ENCODE data around the gene SEMA5A. TPM values are rescaled to one million over a fixed set of nuclear protein-coding genes. Genes with fewer than 3 reads are reported as not detected.

SEMA5A gene
- total RNA-seq, 1 donor from 2014 or later: under 0.01 TPM

DNA sequence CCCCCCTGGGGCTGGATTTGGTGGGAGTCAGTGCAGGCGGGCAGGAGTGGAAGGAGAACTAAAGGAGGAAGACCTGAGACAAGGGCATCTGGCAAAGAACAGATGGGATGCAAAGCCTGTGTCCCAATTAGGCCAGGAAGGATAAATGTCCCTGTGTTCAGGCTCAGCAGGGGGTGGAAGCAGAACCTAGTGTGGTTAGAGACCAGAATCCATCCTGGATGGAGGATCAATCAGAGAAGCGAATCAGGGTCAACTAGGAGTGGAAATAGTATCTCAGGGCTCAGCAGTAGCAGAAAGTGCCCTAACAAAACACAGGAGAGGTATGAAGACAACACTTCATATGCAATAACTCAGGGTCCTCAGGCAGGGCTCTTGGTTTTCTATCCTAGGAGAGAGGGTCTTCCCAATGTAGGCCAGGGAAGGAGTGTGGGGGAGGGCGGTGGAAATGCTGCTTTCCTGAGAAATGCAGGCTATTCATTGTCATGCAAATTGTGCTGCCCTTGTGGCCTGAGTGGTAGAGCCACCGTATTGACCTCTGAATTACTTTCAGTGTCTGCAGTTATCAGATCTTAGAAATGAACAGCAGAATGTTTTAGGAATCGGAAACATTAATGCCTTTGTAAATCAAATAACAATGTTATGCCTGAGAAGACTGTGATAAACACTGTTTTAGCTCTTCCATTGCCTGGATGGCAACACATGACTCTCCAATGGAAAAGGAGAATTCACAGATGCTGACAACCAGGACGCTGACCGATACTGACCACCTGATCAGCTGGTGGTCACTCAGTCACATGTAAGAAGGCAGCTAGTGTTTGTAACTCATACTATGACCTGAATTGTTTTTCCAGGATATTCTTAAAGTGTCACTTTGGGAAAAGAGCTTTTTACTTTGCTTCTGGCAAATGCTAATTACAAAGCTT is 323.6 kb downstream of the SEMA5A start:
- no peak for DNase-seq (ENCODE audit: low read depth in 2 of 2)

GRCh38 chr5:9218358-9218757 is 327.5 kb downstream of the SEMA5A start:
- DNase-seq (ENCODE audit: low read depth in 2 of 2): no peak

DNA sequence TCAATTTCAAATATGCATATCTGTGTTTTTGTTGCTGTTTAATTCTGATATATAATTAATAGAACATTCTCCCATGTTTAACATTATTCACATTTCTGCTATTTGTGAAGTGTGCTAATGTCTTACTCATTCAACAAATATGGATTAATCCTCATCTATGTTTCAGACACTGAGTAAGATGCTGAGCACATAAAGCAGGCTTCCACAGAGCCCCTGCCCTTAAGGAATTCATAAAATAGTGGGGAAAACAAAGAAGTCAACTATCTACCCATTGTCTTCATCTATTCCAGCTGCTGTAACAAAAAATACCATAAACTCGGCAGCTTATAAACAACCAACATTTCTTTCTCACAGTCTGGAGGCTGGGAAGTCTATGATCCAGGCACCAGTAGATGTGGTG is 333.3 kb downstream of the SEMA5A start:
- DNase-seq (ENCODE audit: low read depth in 2 of 2): no peak

- DNase-seq (ENCODE audit: low read depth in 2 of 2): no peak
Measured at GRCh38 chr5:9209846-9210492, 335.9 kb downstream of the SEMA5A start.

DNA sequence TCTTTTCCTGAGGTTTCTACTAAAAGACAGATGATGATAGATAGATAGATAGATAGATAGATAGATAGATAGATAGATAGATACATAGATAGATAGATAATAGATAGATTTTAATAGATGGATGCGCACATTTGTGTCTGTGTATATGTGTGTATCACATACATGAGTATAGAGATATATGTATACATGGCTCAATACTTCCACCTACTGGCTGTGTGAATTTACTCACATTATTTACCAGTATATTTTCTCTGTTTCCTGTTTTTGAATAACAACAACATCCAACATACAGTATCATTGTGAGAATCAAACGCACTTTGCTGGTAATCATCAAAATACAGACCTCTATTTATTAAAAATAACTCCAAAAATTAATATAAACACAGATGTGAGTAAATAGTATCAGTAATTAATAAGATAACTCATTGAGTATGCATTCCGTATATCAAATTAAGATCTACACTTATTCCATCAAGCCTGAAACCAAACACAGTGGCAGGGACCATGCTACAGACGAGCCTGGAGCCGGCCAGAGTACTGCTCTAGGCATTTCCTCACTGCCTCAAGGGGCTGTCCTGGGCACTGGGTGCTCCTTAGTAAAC is 338.0 kb downstream of the SEMA5A start:
- peak; percentile 61 to 69 for DNase-seq (ENCODE audit: low read depth in 2 of 2)

DNA sequence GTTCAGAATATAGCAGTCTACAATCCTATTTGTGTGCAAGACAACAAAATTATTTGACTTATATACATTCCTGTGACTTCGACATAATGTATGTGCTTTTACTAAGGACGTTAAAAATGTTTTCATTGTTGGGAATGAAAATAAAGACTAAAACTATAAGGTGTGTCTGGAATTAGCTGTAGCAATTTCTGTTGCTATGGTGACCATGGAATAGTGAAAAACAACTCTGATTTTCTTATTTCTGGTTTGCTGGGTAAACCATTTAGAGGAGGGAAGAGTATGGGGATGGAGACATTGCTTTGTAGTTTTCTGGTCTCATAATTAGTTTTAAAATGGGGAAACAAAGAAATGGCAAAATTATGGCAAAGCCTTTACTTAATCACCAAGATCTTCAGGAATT is 343.2 kb downstream of the SEMA5A start:
- no peak for DNase-seq (ENCODE audit: low read depth in 2 of 2)

DNA sequence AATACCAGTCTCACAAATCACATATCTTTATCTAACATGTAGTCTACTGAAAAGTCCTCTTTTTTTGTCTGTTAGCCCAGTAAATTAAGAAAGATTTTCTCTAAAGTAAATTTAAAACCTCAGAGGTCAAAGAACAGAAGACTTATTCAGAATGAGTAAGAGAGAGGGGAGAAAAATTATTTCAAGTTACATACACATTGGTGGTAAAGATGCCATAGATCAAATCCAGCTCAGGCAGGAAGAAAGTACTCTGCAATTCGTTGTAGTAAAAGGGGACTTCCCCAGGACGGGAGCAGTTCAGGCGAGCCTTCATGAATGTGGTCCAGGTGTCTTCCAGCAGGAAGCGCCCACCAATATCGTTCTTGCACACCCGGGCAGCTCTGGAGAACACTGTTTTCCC is 344.1 kb downstream of the SEMA5A start:
- no peak for DNase-seq (ENCODE audit: low read depth in 2 of 2)

DNA sequence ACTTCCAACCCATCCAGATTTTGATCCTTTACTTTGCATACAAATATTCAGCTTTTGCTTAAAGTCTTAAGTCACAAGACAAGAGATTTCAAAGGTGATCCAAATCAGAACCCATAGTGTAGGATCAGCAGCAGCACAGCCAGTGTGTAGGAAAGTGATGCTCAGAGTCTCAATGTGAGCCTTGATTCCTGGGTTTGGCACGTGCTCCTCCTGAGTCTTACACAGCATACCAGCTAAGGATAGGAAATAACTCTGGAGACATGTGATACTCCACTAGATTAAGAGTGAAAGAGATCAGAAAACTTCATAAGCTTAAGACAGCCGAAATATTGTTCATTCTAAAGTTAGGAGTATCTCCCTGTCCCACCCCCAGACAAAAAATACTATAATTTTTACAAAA is 344.9 kb downstream of the SEMA5A start:
- no peak for DNase-seq (ENCODE audit: low read depth in 2 of 2)

GRCh38 chr5:9198394-9198793 is 347.5 kb downstream of the SEMA5A start:
- DNase-seq (ENCODE audit: low read depth in 2 of 2): peak in 1 of 2 donors; percentile 47

DNA sequence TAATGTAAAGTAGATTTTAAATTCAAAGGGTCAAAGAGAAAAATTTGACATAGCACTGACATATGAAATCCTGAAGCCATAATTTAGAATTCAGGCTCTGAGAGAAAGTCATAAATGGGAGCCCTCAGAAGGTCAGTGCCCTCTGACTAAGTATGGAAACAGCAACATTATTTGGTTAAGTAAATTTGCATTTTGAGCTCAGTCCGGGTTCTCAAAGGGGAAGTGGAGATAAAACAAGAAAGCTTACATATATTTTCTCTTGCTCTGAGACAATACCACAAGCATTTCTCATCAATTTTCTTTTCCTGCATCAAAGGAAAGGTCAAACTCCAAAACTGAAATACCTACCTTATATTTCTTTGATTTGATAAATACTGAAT is 348.0 kb downstream of the SEMA5A start:
- peak; percentile 8 to 9 for DNase-seq (ENCODE audit: low read depth in 2 of 2)

DNA sequence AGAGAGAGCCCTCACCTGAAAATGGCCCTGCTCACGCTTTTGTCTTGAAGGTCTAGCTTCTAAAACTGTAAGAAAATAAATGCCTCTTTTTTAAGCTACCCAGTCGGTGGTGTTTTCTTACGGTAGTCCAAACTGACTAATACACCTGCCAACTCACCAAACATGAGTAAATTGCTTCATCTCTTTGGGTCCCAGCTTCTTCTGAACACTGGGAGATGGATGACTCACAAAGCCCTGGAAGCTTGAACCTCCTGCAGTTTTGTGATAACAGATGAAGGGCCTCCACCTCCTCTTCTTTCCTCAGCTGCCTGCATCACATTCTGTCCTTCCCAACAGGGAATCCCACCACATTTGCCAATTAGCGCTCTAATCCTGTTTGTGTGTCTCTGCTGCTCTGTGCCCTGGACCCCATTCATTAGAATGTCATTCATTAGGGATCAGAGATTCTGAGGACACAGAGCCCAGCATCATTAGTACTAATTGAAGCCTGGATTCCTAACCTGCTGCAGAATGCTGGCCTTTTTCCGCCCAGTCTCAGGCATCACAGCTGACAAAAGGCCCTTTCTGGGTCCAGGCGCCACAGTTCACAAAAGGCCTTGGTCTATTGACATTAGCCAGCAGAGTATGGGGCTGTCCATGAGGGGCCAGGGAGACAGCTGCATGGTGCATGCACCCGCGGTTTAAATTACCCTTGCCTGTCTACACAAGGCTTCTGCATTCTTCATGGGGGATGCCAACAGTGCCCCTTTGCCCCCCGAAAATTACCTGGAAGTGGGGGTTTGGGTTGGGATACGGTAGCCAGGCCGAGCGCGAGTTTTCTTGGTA is 349.3 kb downstream of the SEMA5A start:
- DNase-seq (ENCODE audit: low read depth in 2 of 2): no peak

GRCh38 chr5:9194509-9194908 is 351.4 kb downstream of the SEMA5A start:
- DNase-seq (ENCODE audit: low read depth in 2 of 2): peak; percentile 10 to 23

DNA sequence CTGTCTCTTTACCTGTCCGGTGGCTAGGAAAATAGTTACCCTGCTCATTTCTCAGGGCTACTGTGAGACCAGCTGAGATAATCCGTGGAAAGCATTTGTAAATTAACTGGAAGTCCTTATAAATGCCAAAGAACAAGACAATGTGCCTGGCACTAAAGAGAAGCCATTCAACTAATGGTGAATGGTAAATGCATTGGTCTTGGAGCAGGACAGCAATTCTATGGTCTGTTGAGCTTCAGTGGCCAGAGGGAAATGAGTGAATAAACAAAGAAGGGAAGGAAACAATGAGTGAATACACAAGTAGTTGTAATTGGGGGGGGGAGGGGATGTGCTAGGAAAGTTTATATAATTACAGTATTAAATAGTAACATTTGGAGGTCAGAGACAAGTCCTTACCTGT is 353.6 kb downstream of the SEMA5A start:
- DNase-seq (ENCODE audit: low read depth in 2 of 2): peak; percentile 7 to 56

DNA sequence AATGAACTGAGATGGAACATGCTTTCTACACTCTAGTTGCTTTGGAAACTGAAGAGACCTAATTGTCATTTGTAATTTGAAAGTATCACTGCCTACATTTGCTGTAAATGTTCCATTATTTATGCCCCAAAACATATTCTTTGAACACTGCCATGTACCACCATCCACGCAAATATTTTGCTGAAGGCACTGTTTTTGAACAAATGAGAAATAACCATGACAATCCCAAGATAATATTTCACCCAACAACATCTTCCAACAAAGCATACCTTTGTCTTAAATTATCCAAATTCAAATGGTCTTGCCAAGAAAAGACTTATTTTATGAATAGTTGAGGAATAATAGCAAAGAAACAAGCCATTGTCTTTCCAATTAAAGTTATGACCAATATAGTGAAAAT is 356.2 kb downstream of the SEMA5A start:
- DNase-seq (ENCODE audit: low read depth in 2 of 2): no peak

GRCh38 chr5:9188956-9189355 is 356.9 kb downstream of the SEMA5A start:
- peak in 1 of 2 donors; percentile 14 for DNase-seq (ENCODE audit: low read depth in 2 of 2)

- peak; percentile 8 to 92 for DNase-seq (ENCODE audit: low read depth in 2 of 2)
Measured at GRCh38 chr5:9188131-9188530, 357.7 kb downstream of the SEMA5A start.

- DNase-seq (ENCODE audit: low read depth in 2 of 2): no peak
Measured at GRCh38 chr5:9187614-9188013, 358.3 kb downstream of the SEMA5A start.

DNA sequence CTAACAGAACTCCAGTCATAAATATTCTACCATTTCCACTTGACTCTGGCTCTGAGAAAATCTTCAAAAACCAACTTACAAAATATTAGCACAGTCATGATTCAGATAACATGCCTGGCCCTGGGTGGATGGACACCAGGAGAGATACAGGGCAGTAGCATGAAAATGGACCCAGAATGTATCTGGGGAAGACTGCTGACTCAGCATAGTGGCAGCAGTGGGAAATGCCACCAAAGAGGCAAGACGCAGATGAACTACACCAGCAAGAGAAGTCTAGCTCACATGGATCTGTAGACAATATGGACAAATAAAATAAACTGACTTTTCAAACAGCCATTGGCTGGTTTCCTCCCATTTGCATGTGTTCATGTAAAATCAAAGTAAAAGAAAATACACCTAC is 359.8 kb downstream of the SEMA5A start:
- no peak for DNase-seq (ENCODE audit: low read depth in 2 of 2)

DNA sequence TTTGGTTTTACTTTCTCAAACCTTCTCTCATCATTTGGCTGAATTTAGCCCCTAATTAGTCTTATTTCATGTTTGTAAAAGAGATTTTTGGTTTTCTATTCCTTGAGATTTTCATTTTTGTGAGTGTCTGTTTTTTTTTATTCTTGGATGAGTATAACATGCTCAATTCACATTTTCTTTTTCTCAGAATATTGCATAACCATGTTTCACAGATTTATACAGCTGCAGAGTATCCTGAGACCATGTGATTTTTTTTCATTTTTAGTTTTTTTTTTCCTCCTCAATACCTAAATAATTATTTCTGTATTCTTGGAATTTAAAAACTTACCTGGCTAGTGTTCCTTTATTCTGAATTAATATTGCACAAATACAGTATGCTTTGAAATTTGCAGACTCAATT is 361.9 kb downstream of the SEMA5A start:
- no peak for DNase-seq (ENCODE audit: low read depth in 2 of 2)

DNA sequence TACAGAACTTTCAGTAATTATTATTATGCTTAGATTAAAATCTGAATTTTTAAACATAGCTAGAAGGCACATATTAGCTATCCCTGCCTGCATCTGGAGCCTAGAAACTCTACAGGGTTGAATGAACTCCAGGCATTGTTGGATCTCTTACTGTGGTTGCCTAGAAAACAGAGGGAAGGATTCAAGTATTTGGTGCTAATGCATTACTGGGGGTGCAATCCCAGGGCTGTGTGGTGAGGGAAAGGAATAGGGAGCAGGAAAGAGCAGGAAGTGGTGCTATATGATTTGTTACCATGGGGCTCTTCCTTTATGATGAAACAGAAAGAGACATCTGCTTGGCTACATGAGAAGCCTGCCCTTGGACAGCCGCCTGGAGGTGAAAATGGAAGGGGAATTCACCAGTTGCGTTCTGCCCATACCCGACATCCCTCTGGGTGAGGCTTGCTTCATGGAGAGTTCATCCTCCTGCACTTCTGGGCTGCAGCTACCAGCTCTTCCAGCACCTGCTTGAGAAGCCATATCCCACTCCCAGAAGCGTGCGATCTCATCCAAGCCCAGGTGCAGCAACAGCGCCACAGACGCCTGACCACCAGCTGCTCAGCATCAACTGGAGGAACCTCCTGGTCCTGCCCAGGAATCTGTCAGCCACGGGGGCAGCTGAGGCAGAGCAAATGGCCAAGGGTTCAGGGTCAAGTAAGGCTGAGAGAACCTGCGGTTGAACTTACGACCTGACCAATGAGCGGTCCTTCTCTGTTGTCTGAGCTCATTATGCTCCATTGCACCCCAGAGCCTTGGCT is 362.8 kb downstream of the SEMA5A start:
- no peak for DNase-seq (ENCODE audit: low read depth in 2 of 2)

DNA sequence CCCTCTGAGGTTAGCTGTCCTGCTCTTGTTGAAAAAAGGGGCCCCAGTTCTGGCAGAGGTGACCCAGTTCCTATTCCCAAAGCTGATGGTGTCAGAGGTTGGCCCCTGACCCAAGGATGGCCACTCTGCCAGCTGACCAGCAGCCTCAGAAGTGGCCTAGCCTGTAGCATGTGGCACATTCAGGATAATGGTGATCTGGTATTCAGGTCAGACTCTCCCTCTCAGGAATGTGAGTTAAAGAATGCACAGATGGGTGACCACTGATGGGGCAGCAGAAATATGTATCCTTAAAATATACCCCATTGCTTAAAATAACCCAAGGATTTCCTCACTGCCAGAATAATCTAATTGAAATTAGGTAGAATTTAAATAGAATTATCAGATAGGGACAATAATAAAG is 369.2 kb downstream of the SEMA5A start:
- no peak for DNase-seq (ENCODE audit: low read depth in 2 of 2)
